SK-N-MC (cell line): ENCODE data around the gene EPB41.

ENCODE experiments used
- DNase-seq: peaks from one replicate; pipeline ENCODE4 v3.0.0-alpha.2; 2011; ENCODE audit warnings: low read depth, low spot score
- H3K27ac ChIP-seq: fragments of 200-600 bp; sonication (generic); 2 replicates; pipeline ENCODE4 v1.5.1; 2016; ENCODE audit warnings: mixed run types
- H3K36me3 ChIP-seq: fragments of 200-600 bp; sonication (generic); 2 replicates; pipeline ENCODE4 v1.6.1; 2017; ENCODE audit warnings: antibody characterized with exemption, low read length, mixed read lengths; ENCODE audit not compliant: insufficient read depth
- H3K4me3 ChIP-seq: fragments of 200-600 bp; sonication (generic); 2 replicates; pipeline ENCODE4 v1.5.1; 2016
- H3K9ac ChIP-seq: fragments of 200-600 bp; sonication (generic); 2 replicates; pipeline ENCODE4 v1.8.0; 2017; ENCODE audit warnings: mixed run types, mixed read lengths; ENCODE audit not compliant: insufficient read length
- H3K9me3 ChIP-seq: fragments of 200-600 bp; sonication (generic); 2 replicates; pipeline ENCODE4 v1.6.1; 2017; ENCODE audit warnings: low read depth, mild to moderate bottlenecking, antibody characterized with exemption, low read length, moderate library complexity, mixed read lengths
- EZH2 ChIP-seq: fragments of 200-600 bp; sonication (generic); IDR thresholded peaks from one replicate; pipeline ENCODE4 v1.6.1; 2017; ENCODE audit warnings: antibody characterized with exemption
- FOXP2 ChIP-seq: optimal IDR thresholded peaks from 2 replicates; pipeline ENCODE3; 2011; ENCODE audit warnings: mild to moderate bottlenecking, moderate library complexity; ENCODE audit not compliant: insufficient read depth; ENCODE audit errors: extremely low read length, control extremely low read depth
- POLR2AphosphoS5 ChIP-seq: IDR thresholded peaks from 2 replicates; pipeline ENCODE4 v1.6.1; 2012; ENCODE audit warnings: mild to moderate bottlenecking, low read depth, low read length, borderline replicate concordance

EPB41 gene

DNA sequence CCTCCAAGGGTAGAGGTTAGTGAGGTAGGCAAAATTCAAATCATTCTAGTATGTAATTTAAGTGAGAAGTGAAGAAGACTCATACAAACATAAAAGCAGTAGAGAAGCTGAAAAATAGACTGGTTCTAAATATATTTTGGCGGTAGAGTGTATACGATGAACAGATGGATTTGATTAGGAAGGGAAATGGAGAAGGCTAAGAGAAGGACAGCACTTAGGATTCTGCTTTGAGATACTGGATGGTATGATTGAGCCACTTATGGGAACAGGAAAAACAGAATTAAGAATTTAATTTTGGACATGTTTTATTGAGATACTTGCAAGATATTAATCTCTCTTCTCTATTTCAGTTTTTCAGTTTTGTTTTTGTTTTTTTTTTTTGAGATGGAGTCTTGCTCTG lies 60.1 kb downstream of the EPB41 start:
- Histone ChIP-seq H3K9ac (peak overlapping the region; percentile 63), H3K4me3 (peak overlapping the region; percentile 59), H3K9me3 (no peaks in the 10 kb centered on the region), H3K36me3 (peaks cover 12% of the 10 kb centered on the region; the same call in 1 of the 2 replicates), H3K27ac (peak overlapping the region; percentile 97)
- peak; percentile 59 for DNase-seq
- TF ChIP-seq FOXP2: no peak
- TF ChIP-seq EZH2: no peak
- TF ChIP-seq POLR2AphosphoS5: no peak

DNA sequence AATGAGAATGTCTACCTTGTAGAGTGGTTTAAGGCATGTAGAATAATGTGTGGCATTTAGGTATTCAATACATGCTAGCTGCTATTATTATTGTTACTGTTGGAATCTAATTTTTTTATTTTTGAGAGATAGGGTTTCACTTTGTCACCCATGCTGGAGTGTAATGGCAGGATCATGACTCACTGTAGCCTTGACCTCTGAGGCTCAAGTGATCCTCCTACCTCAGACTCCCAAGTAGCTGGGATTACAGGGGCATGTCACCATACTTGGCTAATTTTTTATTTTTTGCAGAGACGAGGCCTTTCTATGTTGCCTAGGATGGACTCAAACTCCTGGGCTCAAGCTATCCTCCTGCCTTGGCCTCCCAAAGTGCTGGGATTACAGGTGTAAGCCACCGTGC lies 61.9 kb downstream of the EPB41 start:
- Histone ChIP-seq H3K9ac (no peak overlapping the region), H3K27ac (no peak overlapping the region; the same call in 1 of the 2 replicates), H3K36me3 (peaks cover 16% of the 10 kb centered on the region; the same call in 1 of the 2 replicates), H3K4me3 (no peak overlapping the region), H3K9me3 (no peaks in the 10 kb centered on the region)
- no peak for DNase-seq
- TF ChIP-seq EZH2: no peak
- no peak for TF ChIP-seq POLR2AphosphoS5
- no peak for TF ChIP-seq FOXP2

DNA sequence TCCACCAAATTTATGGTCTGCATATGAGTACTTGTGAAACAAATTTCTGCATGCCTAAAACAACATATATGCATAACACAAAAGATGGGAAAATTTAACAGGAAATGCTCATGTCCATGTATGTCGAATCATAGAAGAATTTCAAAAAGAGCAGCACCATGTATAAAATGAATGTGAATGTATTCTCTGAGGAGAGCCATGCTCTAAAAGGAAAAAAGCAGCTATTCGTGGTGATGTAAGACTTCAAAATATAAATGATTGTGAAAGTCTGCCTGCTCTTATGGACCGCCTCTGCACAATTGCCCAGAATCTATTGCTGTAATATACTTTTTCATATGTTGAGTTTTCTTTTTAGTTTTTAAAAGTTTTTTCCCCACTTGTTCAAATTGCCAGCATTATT lies 66.8 kb downstream of the EPB41 start:
- peak; percentile 51 for DNase-seq
- Histone ChIP-seq H3K9me3 (no peaks in the 10 kb centered on the region), H3K4me3 (peak overlapping the region; percentile 15), H3K9ac (peak overlapping the region; percentile 56), H3K27ac (peak overlapping the region; percentile 90), H3K36me3 (peaks cover 21% of the 10 kb centered on the region)
- TF ChIP-seq FOXP2 (no peak), EZH2 (no peak), POLR2AphosphoS5 (no peak)

DNA sequence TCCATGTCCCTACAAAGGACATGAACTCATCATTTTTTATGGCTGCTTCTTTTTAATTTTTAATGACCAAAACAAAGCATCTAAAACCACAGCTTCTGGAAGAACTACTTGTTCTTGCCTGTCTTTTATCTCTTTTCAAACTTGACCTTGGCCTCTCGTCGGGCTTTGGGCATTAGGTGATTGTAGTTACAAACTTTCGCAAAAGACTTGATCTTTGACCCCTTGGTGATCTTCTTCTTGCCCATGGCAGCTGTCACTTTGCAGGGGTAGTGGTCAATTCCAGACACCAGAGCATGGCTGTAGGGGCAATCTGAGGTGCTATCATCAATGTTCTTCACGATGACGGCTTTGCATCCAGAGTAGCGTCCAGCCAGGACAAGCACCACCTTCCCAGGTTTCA lies 67.8 kb downstream of the EPB41 start:
- no peak overlapping the region for H3K9ac ChIP-seq
- peaks cover 21% of the 10 kb centered on the region for H3K36me3 ChIP-seq
- TF ChIP-seq FOXP2 (no peak), POLR2AphosphoS5 (no peak), EZH2 (no peak)
- no peak for DNase-seq
- no peaks in the 10 kb centered on the region for H3K9me3 ChIP-seq
- no peak overlapping the region for H3K4me3 ChIP-seq
- H3K27ac ChIP-seq: no peak overlapping the region

DNA sequence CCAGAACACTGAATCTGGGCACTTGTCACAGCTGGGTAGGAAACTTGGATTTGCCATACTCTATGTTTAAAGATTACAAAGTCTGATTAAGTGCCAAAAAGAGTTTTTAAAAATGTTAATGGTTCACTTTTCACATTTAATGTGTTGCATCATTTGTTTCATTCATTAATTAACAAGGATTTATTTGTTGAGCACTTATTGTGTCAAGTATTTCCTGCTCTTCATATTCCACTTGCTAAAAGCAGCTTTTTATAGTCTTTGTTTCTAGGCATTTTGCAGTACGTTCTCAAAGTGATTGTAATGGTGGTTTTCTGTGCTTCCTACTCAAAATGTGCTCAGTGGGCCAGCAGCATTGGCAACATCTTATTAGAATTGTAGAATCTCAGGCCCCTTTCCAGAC lies 68.7 kb downstream of the EPB41 start:
- peak overlapping the region; percentile 95 for H3K27ac ChIP-seq
- H3K4me3 ChIP-seq: peak overlapping the region; percentile 62
- no peak for TF ChIP-seq EZH2
- TF ChIP-seq POLR2AphosphoS5: no peak
- no peak for TF ChIP-seq FOXP2
- H3K36me3 ChIP-seq: peaks cover 25% of the 10 kb centered on the region
- no peaks in the 10 kb centered on the region for H3K9me3 ChIP-seq
- DNase-seq: no peak
- H3K9ac ChIP-seq: peak overlapping the region; percentile 52

DNA sequence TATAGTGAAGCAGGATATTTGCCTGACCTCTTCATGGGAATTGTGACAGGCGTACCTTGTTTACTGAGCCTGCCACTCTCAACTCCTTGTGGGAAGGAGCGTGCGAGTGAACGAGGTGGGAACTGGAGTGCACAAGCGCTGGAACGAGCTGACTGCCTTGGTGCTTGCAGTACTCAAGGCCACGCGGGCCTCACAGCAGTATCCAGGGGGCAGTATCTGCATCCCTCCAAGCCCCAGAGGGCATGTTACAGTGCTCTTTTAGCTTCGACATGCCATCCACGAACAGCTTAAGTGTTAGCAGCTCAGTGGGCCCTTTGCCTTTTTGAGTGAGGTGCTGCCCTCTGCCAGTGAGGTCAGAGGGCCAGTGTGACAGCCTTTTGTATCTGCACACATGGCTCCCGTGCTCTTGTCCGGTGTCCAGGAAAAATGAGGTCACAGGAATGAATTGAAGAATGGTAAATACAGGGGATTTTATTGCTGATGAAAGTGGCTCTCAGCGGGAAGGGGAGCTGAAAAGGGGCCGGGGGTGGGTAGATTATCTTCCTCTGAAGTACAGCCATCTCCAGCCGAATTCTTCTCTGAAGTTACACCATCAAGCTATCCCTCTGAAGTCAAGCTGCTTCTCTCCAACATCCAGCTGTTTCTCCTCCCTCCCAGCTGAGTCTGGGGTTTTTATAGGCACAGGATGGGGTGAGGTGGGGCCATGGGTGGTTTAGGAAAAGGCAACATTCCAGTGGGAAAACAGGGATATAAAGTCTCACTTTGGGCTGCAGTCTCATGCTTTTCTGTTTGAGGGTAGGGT lies 69.3 kb downstream of the EPB41 start:
- TF ChIP-seq POLR2AphosphoS5 (peak; percentile 48; the same call in 1 of the 2 replicates), EZH2 (no peak), FOXP2 (no peak)
- Histone ChIP-seq H3K4me3 (peak overlapping the region; percentile 62), H3K9ac (peak overlapping the region; percentile 52), H3K9me3 (no peaks in the 10 kb centered on the region), H3K27ac (peak overlapping the region; percentile 95), H3K36me3 (peaks cover 25% of the 10 kb centered on the region)
- DNase-seq: no peak

DNA sequence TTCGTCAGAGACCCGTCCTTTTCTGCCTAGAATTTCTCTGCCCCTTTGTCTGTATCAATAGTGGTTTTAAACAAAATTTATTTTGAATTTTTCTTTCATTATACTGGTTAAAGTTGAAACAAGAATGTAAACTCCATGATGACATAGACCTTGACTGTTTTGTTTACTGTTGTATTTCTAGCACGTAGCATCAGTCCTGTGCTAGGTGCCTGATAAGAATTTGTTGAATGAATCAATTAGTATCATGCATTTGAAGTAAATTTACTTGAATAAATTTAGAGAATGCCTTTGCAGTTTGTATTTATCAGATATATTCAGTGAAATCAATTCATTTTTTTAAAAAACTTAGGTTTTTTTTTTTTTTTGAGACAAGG lies 69.9 kb downstream of the EPB41 start:
- peak overlapping the region; percentile 95 for H3K27ac ChIP-seq

DNA sequence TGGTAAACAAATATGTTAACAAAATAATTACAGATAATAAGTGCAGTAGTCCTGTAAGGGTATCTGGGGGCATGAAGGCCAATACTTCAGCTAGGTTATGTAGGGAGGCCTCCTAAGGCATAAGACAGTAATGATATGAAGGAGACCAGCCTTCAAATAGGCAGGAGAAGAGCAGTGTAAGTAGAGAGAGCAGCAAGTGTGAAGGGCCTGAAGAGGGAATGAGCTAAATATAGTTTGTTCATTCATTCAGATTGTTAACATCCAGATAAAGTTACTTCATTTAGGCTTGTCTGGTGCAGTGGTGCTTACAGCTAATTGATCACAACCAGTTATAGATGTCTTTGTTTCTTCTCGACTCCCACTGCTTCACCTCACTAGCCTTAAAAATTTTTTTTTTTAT lies 71.1 kb downstream of the EPB41 start:
- peak overlapping the region; percentile 17; the same call in 1 of the 2 replicates for H3K4me3 ChIP-seq
- peak overlapping the region; percentile 65 for H3K9ac ChIP-seq
- TF ChIP-seq FOXP2: no peak
- TF ChIP-seq POLR2AphosphoS5: no peak
- no peak for TF ChIP-seq EZH2
- DNase-seq: no peak
- peak overlapping the region; percentile 95 for H3K27ac ChIP-seq
- H3K36me3 ChIP-seq: peaks cover 32% of the 10 kb centered on the region
- no peaks in the 10 kb centered on the region for H3K9me3 ChIP-seq

More for the DNA sequence above, 69.9 kb downstream of the EPB41 start:
- H3K36me3 ChIP-seq: peaks cover 31% of the 10 kb centered on the region
- H3K4me3 ChIP-seq: peak overlapping the region; percentile 62
- H3K9ac ChIP-seq: peak overlapping the region; percentile 50
- no peaks in the 10 kb centered on the region for H3K9me3 ChIP-seq
- TF ChIP-seq EZH2: no peak
- TF ChIP-seq POLR2AphosphoS5: no peak
- no peak for TF ChIP-seq FOXP2
- DNase-seq: no peak
